ENCODE measurements around the gene PTPRA. TPM values are rescaled to one million over a fixed set of nuclear protein-coding genes. Genes with fewer than 3 reads are reported as not detected.

Gene PTPRA
- total and polyA plus RNA-seq, 2 experiments from 2014 or later = 45.1 to 51.8 TPM

- Histone ChIP-seq H3K4me2 (no peak overlapping the region), H3K4me1 (ENCODE audit: insufficient read depth) (peaks cover 15% of the 10 kb centered on the region), H3K4me3 (no peak overlapping the region), H3K9me3 (ENCODE audit: low read depth) (no peaks in the 10 kb centered on the region), H2AFZ (no peak overlapping the region), H3K36me3 (replicated peaks; ENCODE audit: insufficient read depth, low read depth) (no peaks in the 10 kb centered on the region), H3K79me2 (peaks cover 31% of the 10 kb centered on the region), H3K27ac (no peak overlapping the region), H3K27me3 (no peaks in the 10 kb centered on the region), H3K9me2 (replicated peaks; ENCODE audit: insufficient read depth) (no peaks in the 10 kb centered on the region), H4K20me1 (ENCODE audit: insufficient read depth, poor library complexity, severe bottlenecking) (no peaks in the 10 kb centered on the region)
- no peak for DNase-seq (ENCODE audit: low spot score)
- WGBS (ENCODE audit: low lambda C conversion rate, missing lambda C conversion rate) = 98% methylated on average over 19 of the region's 19 CpGs
- no peak for TF ChIP-seq EZH2 (IDR thresholded peaks at IDR 0.05; ENCODE audit: borderline replicate concordance)
- no peak for TF ChIP-seq EZH2phosphoT487 (IDR thresholded peaks at IDR 0.05; ENCODE audit: low read depth, severe bottlenecking, unreplicated experiment)
- no peak for TF ChIP-seq CTCF (IDR thresholded peaks at IDR 0.05; ENCODE audit: poor library complexity)
Observed at GRCh38 chr20:2838170-2838797, 35.0 kb upstream of the PTPRA start.

DNA sequence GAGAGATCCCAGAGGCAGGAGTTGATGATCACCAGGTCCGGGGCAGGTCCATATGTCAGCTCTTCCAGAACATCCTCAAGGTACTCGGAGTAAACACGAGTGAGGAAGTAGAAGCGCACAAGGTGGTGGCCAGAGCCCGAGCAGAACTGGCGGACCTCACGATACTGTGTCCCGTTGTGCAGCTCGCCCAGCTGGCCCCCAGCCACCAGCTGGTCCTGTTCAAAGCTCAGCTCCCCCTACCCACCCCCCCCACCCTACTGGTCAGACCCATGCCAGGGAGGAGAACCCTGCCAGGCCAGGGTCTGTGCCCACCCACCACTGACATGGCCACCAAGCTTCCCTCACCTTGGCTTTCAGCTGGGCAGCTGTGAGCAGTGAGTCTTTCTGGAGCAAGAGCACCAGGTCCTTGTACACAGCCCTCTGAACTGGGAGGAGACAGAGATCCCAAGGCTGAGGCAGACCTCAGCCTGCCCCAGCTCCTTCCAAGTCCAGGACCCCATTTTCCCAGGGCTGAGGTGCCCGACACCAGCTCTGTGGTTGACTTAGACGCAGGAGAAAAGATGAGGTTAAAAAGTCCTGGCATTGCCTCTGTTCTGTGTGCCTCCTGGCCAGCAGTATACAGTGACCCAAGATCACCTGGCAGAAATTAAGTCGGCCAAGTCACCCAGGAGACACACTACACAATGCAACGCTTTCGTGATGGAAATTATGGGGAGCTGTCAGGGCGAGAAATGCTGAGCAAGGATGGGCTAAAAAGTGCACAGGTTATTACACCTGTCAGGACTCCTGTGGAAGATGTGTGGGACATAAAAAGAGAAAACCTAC is 34.2 kb upstream of the PTPRA start:
- no peaks in the 10 kb centered on the region for H3K36me3 ChIP-seq (replicated peaks; ENCODE audit: insufficient read depth, low read depth)
- DNase-seq (ENCODE audit: low spot score) = no peak
- no peak overlapping the region for H3K4me3 ChIP-seq
- peaks cover 15% of the 10 kb centered on the region for H3K4me1 ChIP-seq (ENCODE audit: insufficient read depth)
- no peak for TF ChIP-seq CTCF (IDR thresholded peaks at IDR 0.05; ENCODE audit: poor library complexity)
- WGBS (ENCODE audit: low lambda C conversion rate, missing lambda C conversion rate) = 95% methylated on average over 15 of the region's 15 CpGs
- H4K20me1 ChIP-seq (ENCODE audit: insufficient read depth, poor library complexity, severe bottlenecking) = no peaks in the 10 kb centered on the region
- no peaks in the 10 kb centered on the region for H3K9me3 ChIP-seq (ENCODE audit: low read depth)
- H2AFZ ChIP-seq = no peak overlapping the region
- H3K27me3 ChIP-seq = no peaks in the 10 kb centered on the region
- peaks cover 35% of the 10 kb centered on the region for H3K79me2 ChIP-seq
- H3K27ac ChIP-seq = no peak overlapping the region
- H3K9me2 ChIP-seq (replicated peaks; ENCODE audit: insufficient read depth) = no peaks in the 10 kb centered on the region
- peak overlapping the region; percentile 99 for H3K4me2 ChIP-seq

DNA sequence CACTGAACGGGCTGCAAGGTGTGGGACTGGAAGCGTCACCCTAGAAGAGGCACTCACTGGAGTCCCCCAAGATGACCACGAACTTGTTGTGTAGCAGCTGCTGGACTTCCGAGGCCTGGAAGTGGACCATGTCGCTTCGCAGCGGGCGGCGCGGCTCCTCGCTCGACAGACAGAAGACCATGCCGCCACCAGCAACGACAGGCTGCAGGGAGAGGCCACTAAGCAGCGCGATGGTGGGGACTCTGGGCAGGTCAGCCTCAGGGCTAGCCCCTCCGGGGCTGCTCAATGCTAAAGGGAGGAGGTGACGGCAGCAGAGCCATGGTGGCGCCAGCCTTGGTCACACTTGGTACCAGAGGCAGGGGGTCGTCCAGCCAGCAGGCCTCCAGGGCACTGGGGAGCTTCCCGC is 33.5 kb upstream of the PTPRA start:
- 94% methylated on average over 20 of the region's 21 CpGs for WGBS (ENCODE audit: low lambda C conversion rate, missing lambda C conversion rate)
- no peaks in the 10 kb centered on the region for H4K20me1 ChIP-seq (ENCODE audit: insufficient read depth, poor library complexity, severe bottlenecking)
- H2AFZ ChIP-seq = peak overlapping the region; percentile 100
- H3K36me3 ChIP-seq (replicated peaks; ENCODE audit: insufficient read depth, low read depth) = no peaks in the 10 kb centered on the region
- H3K27ac ChIP-seq = no peak overlapping the region
- TF ChIP-seq EZH2 (IDR thresholded peaks at IDR 0.05; ENCODE audit: borderline replicate concordance) = no peak
- TF ChIP-seq CTCF (IDR thresholded peaks at IDR 0.05; ENCODE audit: poor library complexity) = no peak
- no peak for TF ChIP-seq EZH2phosphoT487 (IDR thresholded peaks at IDR 0.05; ENCODE audit: low read depth, severe bottlenecking, unreplicated experiment)
- no peaks in the 10 kb centered on the region for H3K27me3 ChIP-seq
- peak overlapping the region; percentile 98 for H3K4me3 ChIP-seq
- no peaks in the 10 kb centered on the region for H3K9me2 ChIP-seq (replicated peaks; ENCODE audit: insufficient read depth)
- peaks cover 35% of the 10 kb centered on the region for H3K79me2 ChIP-seq
- DNase-seq (ENCODE audit: low spot score) = no peak
- peaks cover 15% of the 10 kb centered on the region for H3K4me1 ChIP-seq (ENCODE audit: insufficient read depth)
- no peaks in the 10 kb centered on the region for H3K9me3 ChIP-seq (ENCODE audit: low read depth)
- peak overlapping the region; percentile 99 for H3K4me2 ChIP-seq

All from hepatocyte (in vitro differentiated cells).